GM19467 (cell line): Measurements from ENCODE around the gene UGT1A6.
"Not testable (repeated sequence)": the region's sequence is repeated elsewhere in the genome, so short reads cannot be mapped to it uniquely, and the experiment has no call there.

Source experiments
- ATAC-seq: cut with Tn5 transposase; IDR thresholded peaks from one replicate; pipeline ENCODE4 v1.9.1; 2021; ENCODE audit warnings: mild to moderate bottlenecking, moderate library complexity; ENCODE audit not compliant: unreplicated experiment

Gene UGT1A6

GRCh38 chr2:233714121-233714520, 21.4 kb downstream of the UGT1A6 start:
- ATAC-seq = no peak

GRCh38 chr2:233718552-233718951, 25.9 kb downstream of the UGT1A6 start, which contains the start of gene UGT1A4:
Gene UGT1A4, plus strand, starts transcription at chr2:233718736. Its CDS starts 85 bp downstream, at chr2:233718821.
- no peak for ATAC-seq

GRCh38 chr2:233728723-233729301, 36.1 kb downstream of the UGT1A6 start, which contains the start of gene UGT1A3:
Gene UGT1A3, plus strand, starts transcription at chr2:233729042. Its CDS starts 85 bp downstream, at chr2:233729127.
- ATAC-seq = no peak

- not testable (repeated sequence) for ATAC-seq
Measured at GRCh38 chr2:233736868-233737653, 44.4 kb downstream of the UGT1A6 start.

GRCh38 chr2:233740870-233741269, 48.2 kb downstream of the UGT1A6 start:
- ATAC-seq = no peak

GRCh38 chr2:233743464-233744259, 51.0 kb downstream of the UGT1A6 start:
- no peak for ATAC-seq

- no peak for ATAC-seq
Measured at GRCh38 chr2:233745073-233745755, 52.5 kb downstream of the UGT1A6 start.

- not testable (repeated sequence) for ATAC-seq
Measured at GRCh38 chr2:233745838-233746237, 53.1 kb downstream of the UGT1A6 start.

GRCh38 chr2:233746475-233747282, 54.0 kb downstream of the UGT1A6 start:
- ATAC-seq = no peak

GRCh38 chr2:233747283-233747544, 54.5 kb downstream of the UGT1A6 start:
- ATAC-seq = no peak

GRCh38 chr2:233750689-233751088, 58.0 kb downstream of the UGT1A6 start:
- ATAC-seq = not testable (repeated sequence)

GRCh38 chr2:233751212-233752009, 58.7 kb downstream of the UGT1A6 start:
- not testable (repeated sequence) for ATAC-seq

- ATAC-seq = no peak
Measured at GRCh38 chr2:233754872-233755611, 62.4 kb downstream of the UGT1A6 start.

GRCh38 chr2:233756429-233757081, 63.9 kb downstream of the UGT1A6 start:
- ATAC-seq = no peak

GRCh38 chr2:233758141-233758540, 65.5 kb downstream of the UGT1A6 start:
- no peak for ATAC-seq

- ATAC-seq = no peak
Measured at GRCh38 chr2:233758849-233759248, 66.2 kb downstream of the UGT1A6 start.

GRCh38 chr2:233760043-233760442, 67.4 kb downstream of the UGT1A6 start, which contains the start of gene UGT1A1:
Gene UGT1A1, plus strand, starts transcription at chr2:233760270. Its CDS starts 18 bp downstream, at chr2:233760288.
- no peak for ATAC-seq
